Testis (tissue), 3 donors: ENCODE results near the gene BRSK2. TPM values are rescaled to one million over a fixed set of nuclear protein-coding genes. Genes with fewer than 3 reads are reported as not detected.
"Not testable (repeated sequence)": the region's sequence is repeated elsewhere in the genome, so short reads cannot be mapped to it uniquely, and the experiment has no call there.

Experiments
- DNase-seq: peaks from one replicate; pipeline ENCODE4 v3.0.0-alpha.2; 2019
- H3K27ac ChIP-seq, 2 donors: fragments of 200-600 bp; sonication (generic); one replicate each; pipeline ENCODE4 v1.5.1; 2019
- H3K27me3 ChIP-seq: fragments of 200-600 bp; sonication (generic); one replicate; pipeline ENCODE4 v1.5.1; 2019
- H3K36me3 ChIP-seq: fragments of 200-600 bp; sonication (generic); one replicate; pipeline ENCODE4 v1.5.1; 2017; ENCODE audit warnings: low read depth; ENCODE audit errors: missing control alignments
- H3K4me1 ChIP-seq: fragments of 200-600 bp; sonication (generic); one replicate; pipeline ENCODE4 v1.5.1; 2019
- H3K4me3 ChIP-seq, 2 donors: fragments of 200-600 bp; sonication (generic); one replicate each; pipeline ENCODE4 v1.5.1; 2017 to 2019
- H3K9me3 ChIP-seq: fragments of 200-600 bp; sonication (generic); one replicate; pipeline ENCODE4 v1.5.1; 2017
- POLR2A ChIP-seq: fragments of 450-650 bp; IDR thresholded peaks from one replicate; pipeline ENCODE4 v1.6.1; 2017; ENCODE audit warnings: antibody characterized with exemption, mild to moderate bottlenecking, moderate library complexity
- WGBS, 2 donors: methylation state at CpG; one replicate each; pipeline ENCODE4 v1.1.5; 2018; 5-methylcytosine and 5-hydroxymethylcytosine counted together
- intact Hi-C: fragments of 100-400 bp; cut with DNase I; formaldehyde crosslinking; loops from one replicate; pipeline ENCODE4 v1.15.1; 2023; ENCODE audit warnings: low total_unique reads
- polyA plus RNA-seq: library from polyadenylated mRNA; stranded (reverse); fragments of 350-450 nt; fragmentation: Illumina TruSeq; extraction: RNeasy Lipid Tissue Mini Kit (QIAGEN cat#74804); gene quantifications from one replicate; pipeline ENCODE4 v1.2.3, GENCODE V29; 2014; ENCODE audit warnings: low read depth, low replicate concordance; ENCODE audit not compliant: insufficient read depth
- total RNA-seq, 2 donors: library from RNA; depleted of rRNA; stranded (reverse); fragments of >200 nt; gene quantifications; one replicate each; pipeline ENCODE4 v1.2.3, GENCODE V29; 2016
- TF ChIP-seq, protein P1 (sequence below), 3 experiments: fragments of 450-650 bp in 2 of 3; fragments of 200-600 bp in 1 of 3; sonication (generic) in 1 of 3; IDR thresholded peaks; one replicate each; pipeline ENCODE4 v1.5.1; 2016 to 2019; ENCODE audit warnings: antibody characterized with exemption in 3 of 3, mild to moderate bottlenecking in 2 of 3, moderate library complexity in 1 of 3

BRSK2 gene
- total and polyA plus RNA-seq, 3 donors from 2014 or later, result 24.7 to 52.3 (median 49.1) TPM

DNA sequence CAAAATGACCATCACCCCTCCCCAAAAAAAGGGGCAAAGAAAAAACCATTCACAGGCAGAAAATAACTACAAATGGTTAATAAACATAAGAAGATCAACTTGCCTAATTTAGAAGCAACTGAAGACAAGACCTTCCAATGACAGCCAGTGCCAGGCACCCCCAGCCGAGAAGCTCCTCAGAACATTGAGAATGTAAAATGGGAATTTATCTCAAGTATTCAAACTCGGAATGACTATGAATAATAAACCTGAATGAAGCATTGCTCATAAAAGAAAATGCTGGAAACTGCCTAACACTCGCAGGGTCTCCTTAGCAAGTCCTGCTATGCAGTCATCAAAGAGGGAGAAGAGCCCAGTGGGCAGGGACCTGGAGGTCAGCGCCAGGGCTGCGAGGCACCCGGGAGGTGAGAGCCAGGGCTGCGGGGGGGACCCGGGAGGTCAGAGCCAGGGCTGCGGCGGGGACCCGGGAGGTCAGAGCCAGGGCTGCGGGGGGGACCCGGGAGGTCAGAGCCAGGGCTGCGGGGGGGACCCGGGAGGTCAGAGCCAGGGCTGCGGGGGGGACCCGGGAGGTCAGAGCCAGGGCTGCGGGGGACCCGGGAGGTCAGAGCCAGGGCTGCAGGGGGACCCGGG is 120.0 kb downstream of the BRSK2 start:
- intact Hi-C loops, result no loop called here
- H3K36me3 ChIP-seq, result no peaks in the 10 kb centered on the region
- WGBS, 2 donors, result 77 to 78% methylated on average over 8 of the region's 20 CpGs
- H3K9me3 ChIP-seq, result no peaks in the 10 kb centered on the region
- peaks cover 22% of the 10 kb centered on the region for H3K4me1 ChIP-seq
- DNase-seq, result no peak
- no peak overlapping the region for H3K27ac ChIP-seq
- TF ChIP-seq POLR2A, result no peak
- TF ChIP-seq, protein P1, sequence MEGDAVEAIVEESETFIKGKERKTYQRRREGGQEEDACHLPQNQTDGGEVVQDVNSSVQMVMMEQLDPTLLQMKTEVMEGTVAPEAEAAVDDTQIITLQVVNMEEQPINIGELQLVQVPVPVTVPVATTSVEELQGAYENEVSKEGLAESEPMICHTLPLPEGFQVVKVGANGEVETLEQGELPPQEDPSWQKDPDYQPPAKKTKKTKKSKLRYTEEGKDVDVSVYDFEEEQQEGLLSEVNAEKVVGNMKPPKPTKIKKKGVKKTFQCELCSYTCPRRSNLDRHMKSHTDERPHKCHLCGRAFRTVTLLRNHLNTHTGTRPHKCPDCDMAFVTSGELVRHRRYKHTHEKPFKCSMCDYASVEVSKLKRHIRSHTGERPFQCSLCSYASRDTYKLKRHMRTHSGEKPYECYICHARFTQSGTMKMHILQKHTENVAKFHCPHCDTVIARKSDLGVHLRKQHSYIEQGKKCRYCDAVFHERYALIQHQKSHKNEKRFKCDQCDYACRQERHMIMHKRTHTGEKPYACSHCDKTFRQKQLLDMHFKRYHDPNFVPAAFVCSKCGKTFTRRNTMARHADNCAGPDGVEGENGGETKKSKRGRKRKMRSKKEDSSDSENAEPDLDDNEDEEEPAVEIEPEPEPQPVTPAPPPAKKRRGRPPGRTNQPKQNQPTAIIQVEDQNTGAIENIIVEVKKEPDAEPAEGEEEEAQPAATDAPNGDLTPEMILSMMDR (IDR thresholded peaks at IDR 0.05), result no peak
- no peaks in the 10 kb centered on the region for H3K27me3 ChIP-seq
- H3K4me3 ChIP-seq, result no peak overlapping the region

DNA sequence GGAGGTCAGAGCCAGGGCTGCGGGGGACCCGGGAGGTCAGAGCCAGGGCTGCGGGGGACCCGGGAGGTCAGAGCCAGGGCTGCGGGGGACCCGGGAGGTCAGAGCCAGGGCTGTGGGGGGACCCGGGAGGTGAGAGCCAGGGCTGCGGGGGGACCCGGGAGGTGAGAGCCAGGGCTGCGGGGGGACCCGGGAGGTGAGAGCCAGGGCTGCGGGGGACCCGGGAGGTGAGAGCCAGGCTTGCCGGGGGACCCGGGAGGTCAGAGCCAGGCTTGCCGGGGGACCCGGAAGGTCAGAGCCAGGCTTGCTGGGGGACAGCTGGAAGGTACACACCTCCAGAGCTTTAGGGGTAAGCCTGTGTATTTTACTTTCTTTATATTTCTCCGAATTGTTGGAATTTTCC is 120.6 kb downstream of the BRSK2 start:
- H3K9me3 ChIP-seq, H3K4me3 ChIP-seq, DNase-seq, H3K27ac ChIP-seq, H3K27me3 ChIP-seq, intact Hi-C loops, H3K36me3 ChIP-seq: not testable (repeated sequence)
- 74 to 86% methylated on average over 4 to 11 of the region's 18 CpGs for WGBS, 2 donors
- H3K4me1 ChIP-seq, result peaks cover 28% of the 10 kb centered on the region

GRCh38 chr11:1510928-1511327 is 121.2 kb downstream of the BRSK2 start:
- peaks cover 32% of the 10 kb centered on the region for H3K4me1 ChIP-seq
- no peaks in the 10 kb centered on the region for H3K27me3 ChIP-seq
- no peak for DNase-seq
- H3K27ac ChIP-seq, result no peak overlapping the region
- intact Hi-C loops, result no loop called here
- H3K4me3 ChIP-seq, result no peak overlapping the region
- H3K9me3 ChIP-seq, result no peaks in the 10 kb centered on the region
- TF ChIP-seq, protein P1 (IDR thresholded peaks at IDR 0.05), result no peak
- TF ChIP-seq POLR2A, result no peak
- no peaks in the 10 kb centered on the region for H3K36me3 ChIP-seq
- 87 to 92% methylated on average over 8 to 11 of the region's 11 CpGs for WGBS, 2 donors

- Histone ChIP-seq H3K27ac (no peak overlapping the region), H3K36me3 (no peaks in the 10 kb centered on the region), H3K9me3 (no peaks in the 10 kb centered on the region), H3K4me1 (peaks cover 30% of the 10 kb centered on the region), H3K4me3 (no peak overlapping the region), H3K27me3 (no peaks in the 10 kb centered on the region)
- WGBS, 2 donors, result 82 to 92% methylated on average over 12 of the region's 12 CpGs
- intact Hi-C loops, result no loop called here
- TF ChIP-seq, protein P1 (IDR thresholded peaks at IDR 0.05), result no peak
- no peak for TF ChIP-seq POLR2A
- no peak for DNase-seq
Observed at GRCh38 chr11:1511937-1512496, 122.3 kb downstream of the BRSK2 start.

Other genes starting within 250 kb of the BRSK2 start
- under 1 TPM; 0.31 to 0.62 TPM for gene MUC5AC, start 232.0 kb upstream of the BRSK2 start, total RNA-seq
- gene MUC5AC, start 232.0 kb upstream of the BRSK2 start, polyA plus RNA-seq, result 0.32 TPM
- under 1 TPM; 0.50 to 0.87 TPM for gene MUC5B, start 166.9 kb upstream of the BRSK2 start, total RNA-seq
- gene MUC5B, start 166.9 kb upstream of the BRSK2 start, polyA plus RNA-seq, result 0.45 TPM
- 100 to 1,000 TPM; 197 to 220 TPM for gene TOLLIP, start 80.3 kb upstream of the BRSK2 start, total RNA-seq
- gene TOLLIP, start 80.3 kb upstream of the BRSK2 start, polyA plus RNA-seq, result 185 TPM
- 10 to 100 TPM; 46.8 to 57.7 TPM for gene MOB2, start 96.8 kb downstream of the BRSK2 start, total RNA-seq
- 41.5 TPM for gene MOB2, start 96.8 kb downstream of the BRSK2 start, polyA plus RNA-seq
- 10 to 100 TPM in 1 of 2 donors, 1 to 10 TPM in 1; 8.5 to 14.4 TPM for gene DUSP8, start 182.3 kb downstream of the BRSK2 start, total RNA-seq
- 7.0 TPM for gene DUSP8, start 182.3 kb downstream of the BRSK2 start, polyA plus RNA-seq
- gene KRTAP5-1, start 195.3 kb downstream of the BRSK2 start, total RNA-seq, result not detected
- gene KRTAP5-1, start 195.3 kb downstream of the BRSK2 start, polyA plus RNA-seq, result not detected
- not detected for gene KRTAP5-2, start 208.4 kb downstream of the BRSK2 start, total RNA-seq
- gene KRTAP5-2, start 208.4 kb downstream of the BRSK2 start, polyA plus RNA-seq, result not detected
- gene KRTAP5-3, start 218.5 kb downstream of the BRSK2 start, total RNA-seq, result not detected
- gene KRTAP5-3, start 218.5 kb downstream of the BRSK2 start, polyA plus RNA-seq, result not detected
- not detected for gene KRTAP5-4, start 232.2 kb downstream of the BRSK2 start, total RNA-seq
- gene KRTAP5-4, start 232.2 kb downstream of the BRSK2 start, polyA plus RNA-seq, result not detected
- not detected for gene KRTAP5-5, start 239.8 kb downstream of the BRSK2 start, total RNA-seq
- not detected for gene KRTAP5-5, start 239.8 kb downstream of the BRSK2 start, polyA plus RNA-seq